Neural crest cell (in vitro differentiated cells): ENCODE measurements around the gene NFKBIL1. TPM values are rescaled to one million over a fixed set of nuclear protein-coding genes. Genes with fewer than 3 reads are reported as not detected.

Source experiments
- DNase-seq: peaks from one replicate; pipeline ENCODE4 v3.0.0; 2021; ENCODE audit warnings: low read depth, mixed read lengths, low spot score
- H3K27ac Mint-ChIP-seq: one replicate; pipeline ENCODE4 v1.8.0; 2021; ENCODE audit warnings: mild to moderate bottlenecking, mixed read lengths; ENCODE audit not compliant: unreplicated experiment
- H3K27me3 Mint-ChIP-seq: 2 replicates; pipeline ENCODE4 v1.8.0; 2021; ENCODE audit warnings: low read depth, mild to moderate bottlenecking, mixed read lengths
- H3K36me3 Mint-ChIP-seq: 2 replicates; pipeline ENCODE4 v1.8.0; 2021; ENCODE audit warnings: low read depth, mild to moderate bottlenecking, mixed read lengths
- H3K4me1 Mint-ChIP-seq: 2 replicates; pipeline ENCODE4 v1.8.0; 2021; ENCODE audit warnings: mixed read lengths
- H3K4me3 Mint-ChIP-seq: one replicate; pipeline ENCODE4 v1.8.0; 2021; ENCODE audit warnings: mild to moderate bottlenecking, mixed read lengths
- H3K9me3 Mint-ChIP-seq: 2 replicates; pipeline ENCODE4 v1.8.0; 2021; ENCODE audit warnings: mixed read lengths
- total RNA-seq: library from RNA; stranded (reverse); gene quantifications from 2 replicates; pipeline ENCODE4 v1.2.1, GENCODE V29; 2021
- TF ChIP-seq, protein P1 (sequence below): fragments of 200-600 bp; sonication (generic); conservative IDR thresholded peaks from 2 replicates; pipeline ENCODE4 v1.5.0; 2021; ENCODE audit warnings: antibody characterized with exemption, mild to moderate bottlenecking

NFKBIL1 gene
- total RNA-seq, 1 donor from 2014 or later = 28.6 TPM

DNA sequence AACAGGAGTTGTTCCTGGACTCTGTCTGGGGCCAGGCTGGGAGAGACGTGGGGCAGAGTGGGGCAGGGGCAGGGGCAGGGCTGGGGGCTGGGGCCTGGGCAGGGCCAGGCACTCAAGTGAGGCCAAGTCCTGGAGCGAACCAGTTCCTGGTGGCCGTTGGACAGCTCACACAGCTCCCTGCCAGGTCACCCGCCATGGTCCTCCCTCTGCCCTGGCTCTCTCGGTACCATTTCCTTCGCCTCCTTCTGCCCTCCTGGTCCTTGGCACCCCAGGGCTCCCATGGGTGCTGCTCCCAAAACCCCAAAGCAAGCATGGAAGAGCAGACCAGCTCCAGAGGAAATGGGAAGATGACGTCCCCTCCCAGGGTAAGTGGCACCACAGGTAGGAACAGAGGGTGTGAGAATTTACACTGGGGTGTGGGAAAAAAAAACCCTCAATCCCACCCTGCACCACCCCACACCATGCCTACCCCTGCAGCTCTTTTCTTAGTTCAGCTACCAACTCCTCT is 18.5 kb upstream of the NFKBIL1 start, which contains the start of gene MCCD1:
Gene MCCD1, plus strand, starts transcription at position 142 of the 508 bp plus-strand sequence. Its CDS starts 53 bp downstream, at position 195.
- Mint-ChIP-seq H3K27me3 (peaks cover 9% of the 10 kb centered on the region), H3K4me3 (peak within 1 kb of the TSS; percentile 69), H3K36me3 (peaks cover 27% of the 10 kb centered on the region)

GRCh38 chr6:31529329-31530150 is 17.9 kb upstream of the NFKBIL1 start:
- DNase-seq = no peak
- H3K27ac Mint-ChIP-seq = no peak overlapping the region
- H3K36me3 Mint-ChIP-seq = peaks cover 29% of the 10 kb centered on the region

More for the DNA sequence above, 18.5 kb upstream of the NFKBIL1 start, which contains the start of gene MCCD1:
- H3K4me1 Mint-ChIP-seq = peaks cover 19% of the 10 kb centered on the region
- peak within 1 kb of the TSS; percentile 38 for H3K27ac Mint-ChIP-seq
- TF ChIP-seq, protein P1, sequence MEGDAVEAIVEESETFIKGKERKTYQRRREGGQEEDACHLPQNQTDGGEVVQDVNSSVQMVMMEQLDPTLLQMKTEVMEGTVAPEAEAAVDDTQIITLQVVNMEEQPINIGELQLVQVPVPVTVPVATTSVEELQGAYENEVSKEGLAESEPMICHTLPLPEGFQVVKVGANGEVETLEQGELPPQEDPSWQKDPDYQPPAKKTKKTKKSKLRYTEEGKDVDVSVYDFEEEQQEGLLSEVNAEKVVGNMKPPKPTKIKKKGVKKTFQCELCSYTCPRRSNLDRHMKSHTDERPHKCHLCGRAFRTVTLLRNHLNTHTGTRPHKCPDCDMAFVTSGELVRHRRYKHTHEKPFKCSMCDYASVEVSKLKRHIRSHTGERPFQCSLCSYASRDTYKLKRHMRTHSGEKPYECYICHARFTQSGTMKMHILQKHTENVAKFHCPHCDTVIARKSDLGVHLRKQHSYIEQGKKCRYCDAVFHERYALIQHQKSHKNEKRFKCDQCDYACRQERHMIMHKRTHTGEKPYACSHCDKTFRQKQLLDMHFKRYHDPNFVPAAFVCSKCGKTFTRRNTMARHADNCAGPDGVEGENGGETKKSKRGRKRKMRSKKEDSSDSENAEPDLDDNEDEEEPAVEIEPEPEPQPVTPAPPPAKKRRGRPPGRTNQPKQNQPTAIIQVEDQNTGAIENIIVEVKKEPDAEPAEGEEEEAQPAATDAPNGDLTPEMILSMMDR = no peak
- no peaks in the 10 kb centered on the region for H3K9me3 Mint-ChIP-seq
- no peak for DNase-seq

DNA sequence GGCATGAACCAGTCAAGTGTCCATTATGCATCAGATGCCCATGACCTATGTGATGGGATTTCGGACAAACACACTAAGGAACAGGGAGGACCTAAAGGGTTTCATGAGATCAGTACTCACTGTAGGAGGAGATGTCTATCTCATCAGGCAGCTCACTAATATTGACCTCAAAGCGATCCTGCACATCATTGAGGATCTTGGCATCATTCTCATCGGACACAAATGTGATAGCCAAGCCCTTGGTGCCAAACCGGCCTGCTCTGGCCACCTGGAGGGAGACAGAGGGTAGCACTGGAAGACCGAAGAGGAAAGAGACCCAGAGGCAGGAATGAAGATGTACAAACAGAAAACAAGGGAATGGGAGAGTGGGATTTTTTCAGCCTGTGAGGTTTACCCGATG is 16.7 kb upstream of the NFKBIL1 start:
- TF ChIP-seq, protein P1 = no peak
- no peak for DNase-seq
- peaks cover 9% of the 10 kb centered on the region for H3K27me3 Mint-ChIP-seq
- H3K9me3 Mint-ChIP-seq = no peaks in the 10 kb centered on the region
- H3K27ac Mint-ChIP-seq = no peak overlapping the region
- H3K4me3 Mint-ChIP-seq = peak overlapping the region; percentile 29
- peaks cover 38% of the 10 kb centered on the region for H3K36me3 Mint-ChIP-seq
- peaks cover 26% of the 10 kb centered on the region for H3K4me1 Mint-ChIP-seq

More at GRCh38 chr6:31529329-31530150, 17.9 kb upstream of the NFKBIL1 start:
- Mint-ChIP-seq H3K9me3 (no peaks in the 10 kb centered on the region), H3K4me1 (peaks cover 19% of the 10 kb centered on the region), H3K4me3 (peak overlapping the region; percentile 47), H3K27me3 (peaks cover 9% of the 10 kb centered on the region)
- TF ChIP-seq, protein P1 = no peak

- H3K27ac Mint-ChIP-seq = no peak overlapping the region
- DNase-seq = no peak
- no peak overlapping the region for H3K4me3 Mint-ChIP-seq
- peaks cover 9% of the 10 kb centered on the region for H3K27me3 Mint-ChIP-seq
- TF ChIP-seq, protein P1 = no peak
- H3K4me1 Mint-ChIP-seq = peaks cover 31% of the 10 kb centered on the region
- peaks cover 43% of the 10 kb centered on the region for H3K36me3 Mint-ChIP-seq
- H3K9me3 Mint-ChIP-seq = no peaks in the 10 kb centered on the region
Observed at GRCh38 chr6:31531162-31531561, 16.2 kb upstream of the NFKBIL1 start.

DNA sequence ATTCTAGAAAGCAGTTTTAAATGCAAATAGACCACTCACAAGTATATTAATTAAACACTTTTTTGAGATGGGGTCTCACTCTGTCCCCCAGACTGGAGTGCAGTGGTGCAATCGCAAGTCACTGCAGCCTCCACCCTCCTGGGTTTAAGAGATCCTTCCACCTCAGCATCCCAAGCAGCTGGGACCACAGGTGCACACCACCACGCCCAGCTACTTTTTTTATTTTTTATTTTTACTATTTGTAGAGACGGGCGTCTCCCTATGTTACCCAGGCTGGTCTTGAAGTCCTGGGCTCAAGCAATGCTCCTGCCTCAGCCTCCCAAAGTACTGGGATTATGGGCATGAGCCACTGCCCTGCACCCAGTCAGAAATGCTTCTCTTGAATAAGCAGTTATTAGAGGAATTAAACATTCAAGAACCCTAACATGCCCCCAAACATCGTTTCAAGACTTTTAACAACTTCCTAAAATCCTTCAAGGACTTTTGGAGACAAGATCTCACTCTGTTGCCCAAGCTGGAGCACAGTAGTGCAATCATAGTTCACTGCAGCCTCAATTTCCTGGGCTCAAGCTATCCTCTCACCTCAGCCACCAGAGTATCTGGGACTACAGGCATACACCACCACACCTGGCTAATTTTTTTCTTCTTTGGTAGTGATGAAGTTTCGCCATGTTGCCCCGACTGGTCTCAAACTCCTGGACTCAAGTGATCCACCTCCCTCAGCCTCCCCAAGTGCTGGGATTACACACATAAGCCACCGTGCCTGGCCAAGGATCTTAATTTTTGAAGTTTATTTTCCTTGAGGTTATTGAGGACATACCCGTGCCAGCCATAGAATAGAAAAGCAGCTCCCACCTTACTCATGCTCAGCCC is 15.4 kb upstream of the NFKBIL1 start:
- Mint-ChIP-seq H3K27me3 (peaks cover 9% of the 10 kb centered on the region), H3K4me1 (peaks cover 36% of the 10 kb centered on the region), H3K9me3 (no peaks in the 10 kb centered on the region), H3K4me3 (peak overlapping the region; percentile 11), H3K27ac (no peak overlapping the region), H3K36me3 (peaks cover 49% of the 10 kb centered on the region)
- no peak for DNase-seq
- TF ChIP-seq, protein P1 = no peak
